ENCODE measurements around the gene ZDHHC4. TPM values are rescaled to one million over a fixed set of nuclear protein-coding genes. Genes with fewer than 3 reads are reported as not detected.

Gene ZDHHC4
- total and polyA plus RNA-seq, 2 of the 13 experiments (the other 11 are each of a cell fraction or from before 2014, with no cell fraction given): 83.2 to 188 TPM

DNA sequence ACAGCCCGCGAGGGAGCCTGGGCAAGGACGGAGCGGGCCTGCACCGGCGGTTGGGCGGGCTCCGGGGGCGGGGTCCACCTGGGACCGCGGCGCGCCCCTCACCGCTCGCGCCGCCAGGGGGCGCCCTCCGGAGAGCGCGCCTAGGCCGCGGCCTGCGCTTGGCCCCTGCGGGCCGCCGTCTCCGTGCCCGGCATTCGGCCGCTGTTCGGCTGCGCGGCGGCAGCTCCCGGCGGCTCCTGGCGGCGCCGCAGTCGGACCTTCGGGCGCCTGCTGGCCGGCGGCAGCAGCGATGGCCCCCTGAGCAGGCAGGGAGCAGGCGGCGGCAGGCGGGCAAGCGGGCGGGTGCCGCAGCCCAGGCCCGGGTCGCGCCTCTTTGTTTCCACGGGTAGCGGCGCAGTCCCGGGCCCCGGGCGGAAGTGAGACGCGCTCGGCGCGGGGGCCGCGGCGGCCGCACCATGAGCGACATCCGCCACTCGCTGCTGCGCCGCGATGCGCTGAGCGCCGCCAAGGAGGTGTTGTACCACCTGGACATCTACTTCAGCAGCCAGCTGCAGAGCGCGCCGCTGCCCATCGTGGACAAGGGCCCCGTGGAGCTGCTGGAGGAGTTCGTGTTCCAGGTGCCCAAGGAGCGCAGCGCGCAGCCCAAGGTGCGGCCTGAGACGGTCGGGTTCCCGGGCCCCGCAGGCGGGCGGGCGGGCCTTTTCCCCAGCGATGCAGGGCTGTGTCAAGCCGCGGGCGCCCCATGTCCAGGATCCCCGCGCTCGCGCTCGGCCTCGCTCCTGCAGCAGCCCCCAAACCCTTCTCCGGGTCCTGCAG is 12.8 kb downstream of the ZDHHC4 start, which contains the start of gene INTS15 (continued):
- TF ChIP-seq, protein P1, sequence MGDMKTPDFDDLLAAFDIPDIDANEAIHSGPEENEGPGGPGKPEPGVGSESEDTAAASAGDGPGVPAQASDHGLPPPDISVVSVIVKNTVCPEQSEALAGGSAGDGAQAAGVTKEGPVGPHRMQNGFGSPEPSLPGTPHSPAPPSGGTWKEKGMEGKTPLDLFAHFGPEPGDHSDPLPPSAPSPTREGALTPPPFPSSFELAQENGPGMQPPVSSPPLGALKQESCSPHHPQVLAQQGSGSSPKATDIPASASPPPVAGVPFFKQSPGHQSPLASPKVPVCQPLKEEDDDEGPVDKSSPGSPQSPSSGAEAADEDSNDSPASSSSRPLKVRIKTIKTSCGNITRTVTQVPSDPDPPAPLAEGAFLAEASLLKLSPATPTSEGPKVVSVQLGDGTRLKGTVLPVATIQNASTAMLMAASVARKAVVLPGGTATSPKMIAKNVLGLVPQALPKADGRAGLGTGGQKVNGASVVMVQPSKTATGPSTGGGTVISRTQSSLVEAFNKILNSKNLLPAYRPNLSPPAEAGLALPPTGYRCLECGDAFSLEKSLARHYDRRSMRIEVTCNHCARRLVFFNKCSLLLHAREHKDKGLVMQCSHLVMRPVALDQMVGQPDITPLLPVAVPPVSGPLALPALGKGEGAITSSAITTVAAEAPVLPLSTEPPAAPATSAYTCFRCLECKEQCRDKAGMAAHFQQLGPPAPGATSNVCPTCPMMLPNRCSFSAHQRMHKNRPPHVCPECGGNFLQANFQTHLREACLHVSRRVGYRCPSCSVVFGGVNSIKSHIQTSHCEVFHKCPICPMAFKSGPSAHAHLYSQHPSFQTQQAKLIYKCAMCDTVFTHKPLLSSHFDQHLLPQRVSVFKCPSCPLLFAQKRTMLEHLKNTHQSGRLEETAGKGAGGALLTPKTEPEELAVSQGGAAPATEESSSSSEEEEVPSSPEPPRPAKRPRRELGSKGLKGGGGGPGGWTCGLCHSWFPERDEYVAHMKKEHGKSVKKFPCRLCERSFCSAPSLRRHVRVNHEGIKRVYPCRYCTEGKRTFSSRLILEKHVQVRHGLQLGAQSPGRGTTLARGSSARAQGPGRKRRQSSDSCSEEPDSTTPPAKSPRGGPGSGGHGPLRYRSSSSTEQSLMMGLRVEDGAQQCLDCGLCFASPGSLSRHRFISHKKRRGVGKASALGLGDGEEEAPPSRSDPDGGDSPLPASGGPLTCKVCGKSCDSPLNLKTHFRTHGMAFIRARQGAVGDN (CRISPR knock-in tag; IDR thresholded peaks at IDR 0.05): peak; percentile 70
- TF ChIP-seq, protein P2, sequence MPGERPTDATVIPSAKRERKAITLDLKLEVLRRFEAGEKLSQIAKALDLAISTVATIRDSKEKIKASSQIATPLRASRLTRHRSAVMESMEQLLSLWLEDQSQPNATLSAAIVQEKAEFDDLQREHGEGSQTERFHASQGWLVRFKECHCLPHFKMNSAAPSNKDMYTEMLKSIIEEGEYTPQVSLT (CRISPR knock-in tag; IDR thresholded peaks at IDR 0.05; ENCODE audit: borderline replicate concordance, low read depth): no peak
- TF ChIP-seq MIER2 (CRISPR knock-in tag; IDR thresholded peaks at IDR 0.05): no peak
- no peak for TF ChIP-seq GLI4 (CRISPR knock-in tag; IDR thresholded peaks at IDR 0.05; ENCODE audit: borderline replicate concordance)
- no peak for TF ChIP-seq TOE1 (CRISPR knock-in tag; IDR thresholded peaks at IDR 0.05)
- TF ChIP-seq, protein P3, sequence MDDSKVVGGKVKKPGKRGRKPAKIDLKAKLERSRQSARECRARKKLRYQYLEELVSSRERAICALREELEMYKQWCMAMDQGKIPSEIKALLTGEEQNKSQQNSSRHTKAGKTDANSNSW (CRISPR knock-in tag; IDR thresholded peaks at IDR 0.05; ENCODE audit: borderline replicate concordance): no peak
- no peak for TF ChIP-seq NFRKB (IDR thresholded peaks at IDR 0.05)
- TF ChIP-seq, protein P4, sequence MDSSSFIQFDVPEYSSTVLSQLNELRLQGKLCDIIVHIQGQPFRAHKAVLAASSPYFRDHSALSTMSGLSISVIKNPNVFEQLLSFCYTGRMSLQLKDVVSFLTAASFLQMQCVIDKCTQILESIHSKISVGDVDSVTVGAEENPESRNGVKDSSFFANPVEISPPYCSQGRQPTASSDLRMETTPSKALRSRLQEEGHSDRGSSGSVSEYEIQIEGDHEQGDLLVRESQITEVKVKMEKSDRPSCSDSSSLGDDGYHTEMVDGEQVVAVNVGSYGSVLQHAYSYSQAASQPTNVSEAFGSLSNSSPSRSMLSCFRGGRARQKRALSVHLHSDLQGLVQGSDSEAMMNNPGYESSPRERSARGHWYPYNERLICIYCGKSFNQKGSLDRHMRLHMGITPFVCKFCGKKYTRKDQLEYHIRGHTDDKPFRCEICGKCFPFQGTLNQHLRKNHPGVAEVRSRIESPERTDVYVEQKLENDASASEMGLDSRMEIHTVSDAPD (CRISPR knock-in tag; IDR thresholded peaks at IDR 0.05): no peak
- no peak for TF ChIP-seq ZNF232 (CRISPR knock-in tag; IDR thresholded peaks at IDR 0.05; ENCODE audit: borderline replicate concordance)
- TF ChIP-seq, protein P5, sequence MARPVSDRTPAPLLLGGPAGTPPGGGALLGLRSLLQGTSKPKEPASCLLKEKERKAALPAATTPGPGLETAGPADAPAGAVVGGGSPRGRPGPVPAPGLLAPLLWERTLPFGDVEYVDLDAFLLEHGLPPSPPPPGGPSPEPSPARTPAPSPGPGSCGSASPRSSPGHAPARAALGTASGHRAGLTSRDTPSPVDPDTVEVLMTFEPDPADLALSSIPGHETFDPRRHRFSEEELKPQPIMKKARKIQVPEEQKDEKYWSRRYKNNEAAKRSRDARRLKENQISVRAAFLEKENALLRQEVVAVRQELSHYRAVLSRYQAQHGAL (CRISPR knock-in tag; IDR thresholded peaks at IDR 0.05; ENCODE audit: not compliant biosample characterization): no peak
- peak; percentile 32 for TF ChIP-seq HCFC1 (IDR thresholded peaks at IDR 0.05; ENCODE audit: low read depth, low read length)
- no peak for TF ChIP-seq ZNF788 (CRISPR knock-in tag; IDR thresholded peaks at IDR 0.05; ENCODE audit: borderline replicate concordance)
- no peak for TF ChIP-seq ZNF33A (CRISPR knock-in tag; IDR thresholded peaks at IDR 0.05; ENCODE audit: borderline replicate concordance)
- no peak; the same call in 1 of the 2 replicates for TF ChIP-seq ZBTB7B (CRISPR knock-in tag; IDR thresholded peaks at IDR 0.05)
- peak; percentile 4; the same call in 1 of the 2 replicates for TF ChIP-seq ZMAT3 (CRISPR knock-in tag; conservative IDR thresholded peaks at IDR 0.05)
- TF ChIP-seq REPIN1 (CRISPR knock-in tag; IDR thresholded peaks at IDR 0.05; ENCODE audit: borderline replicate concordance, low read depth): 0 out of 2 replicates have a peak, but pooled peaks have one; percentile 19
- no peak for TF ChIP-seq ZFP62 (CRISPR knock-in tag; IDR thresholded peaks at IDR 0.05)
- TF ChIP-seq, protein P6, sequence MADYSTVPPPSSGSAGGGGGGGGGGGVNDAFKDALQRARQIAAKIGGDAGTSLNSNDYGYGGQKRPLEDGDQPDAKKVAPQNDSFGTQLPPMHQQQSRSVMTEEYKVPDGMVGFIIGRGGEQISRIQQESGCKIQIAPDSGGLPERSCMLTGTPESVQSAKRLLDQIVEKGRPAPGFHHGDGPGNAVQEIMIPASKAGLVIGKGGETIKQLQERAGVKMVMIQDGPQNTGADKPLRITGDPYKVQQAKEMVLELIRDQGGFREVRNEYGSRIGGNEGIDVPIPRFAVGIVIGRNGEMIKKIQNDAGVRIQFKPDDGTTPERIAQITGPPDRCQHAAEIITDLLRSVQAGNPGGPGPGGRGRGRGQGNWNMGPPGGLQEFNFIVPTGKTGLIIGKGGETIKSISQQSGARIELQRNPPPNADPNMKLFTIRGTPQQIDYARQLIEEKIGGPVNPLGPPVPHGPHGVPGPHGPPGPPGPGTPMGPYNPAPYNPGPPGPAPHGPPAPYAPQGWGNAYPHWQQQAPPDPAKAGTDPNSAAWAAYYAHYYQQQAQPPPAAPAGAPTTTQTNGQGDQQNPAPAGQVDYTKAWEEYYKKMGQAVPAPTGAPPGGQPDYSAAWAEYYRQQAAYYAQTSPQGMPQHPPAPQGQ (CRISPR knock-in tag; IDR thresholded peaks at IDR 0.05; ENCODE audit: borderline replicate concordance): no peak
- no peak for TF ChIP-seq ZNF605 (CRISPR knock-in tag; IDR thresholded peaks at IDR 0.05)
- no peak for TF ChIP-seq ARID2 (CRISPR knock-in tag; IDR thresholded peaks at IDR 0.05; ENCODE audit: borderline replicate concordance)
